GM18907 (cell line): ENCODE data around the gene XYLT2.
"Not testable (repeated sequence)": the region's sequence is repeated elsewhere in the genome, so short reads cannot be mapped to it uniquely, and the experiment has no call there.

ENCODE experiments used
- ATAC-seq: cut with Tn5 transposase; IDR thresholded peaks from one replicate; pipeline ENCODE4 v1.9.1; 2021; ENCODE audit warnings: mild to moderate bottlenecking, moderate library complexity; ENCODE audit not compliant: unreplicated experiment

XYLT2 gene

GRCh38 chr17:50345432-50346312 lies at the start of gene XYLT2:
TSS of gene XYLT2 (plus strand) at chr17:50346126. CDS start at chr17:50346141, 15 bp downstream.
- ATAC-seq, result peak; percentile 73

DNA sequence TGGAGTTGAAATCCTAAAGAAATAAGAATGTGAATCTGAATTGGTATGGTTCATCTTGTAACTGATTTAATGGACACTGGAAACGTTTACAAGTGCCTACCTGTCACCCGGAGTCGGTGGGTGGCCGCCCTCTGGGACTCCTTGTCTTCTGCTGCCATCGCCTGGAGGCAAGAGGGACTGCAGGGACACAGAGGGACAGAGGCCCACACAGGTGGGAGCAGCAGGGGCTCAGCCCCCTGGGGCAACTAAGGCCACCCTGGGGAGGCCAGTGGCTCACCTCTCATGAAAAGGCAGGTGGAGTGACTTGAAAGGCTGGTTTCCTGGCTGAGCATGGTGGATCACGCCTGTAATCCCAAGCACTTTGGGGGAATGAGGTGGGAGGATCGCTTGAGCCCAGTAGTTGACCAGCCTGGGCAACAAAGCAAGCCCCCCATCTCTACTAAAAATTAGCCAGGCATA lies 48.5 kb upstream of the XYLT2 start:
- ATAC-seq, result peak; percentile 65

DNA sequence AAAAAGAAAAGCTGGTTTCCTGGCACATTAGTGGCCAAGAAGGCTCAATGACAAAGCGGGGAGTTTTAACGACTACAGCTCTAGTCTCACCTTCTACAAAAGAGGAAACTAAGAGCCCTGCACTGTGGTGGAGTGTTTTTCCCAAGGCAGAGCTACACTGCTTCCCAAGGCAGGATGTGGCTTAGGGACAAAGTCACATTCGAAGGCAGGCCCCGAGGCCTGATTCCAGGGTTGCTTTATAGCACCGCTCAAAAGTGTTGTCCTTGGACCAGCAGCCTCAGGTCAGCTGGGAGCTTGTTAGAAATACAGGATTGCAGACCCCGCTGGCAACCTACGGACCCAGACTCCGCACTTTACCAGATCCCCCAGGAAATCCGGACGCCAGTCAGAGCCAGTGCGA lies 47.9 kb upstream of the XYLT2 start:
- ATAC-seq, result no peak

DNA sequence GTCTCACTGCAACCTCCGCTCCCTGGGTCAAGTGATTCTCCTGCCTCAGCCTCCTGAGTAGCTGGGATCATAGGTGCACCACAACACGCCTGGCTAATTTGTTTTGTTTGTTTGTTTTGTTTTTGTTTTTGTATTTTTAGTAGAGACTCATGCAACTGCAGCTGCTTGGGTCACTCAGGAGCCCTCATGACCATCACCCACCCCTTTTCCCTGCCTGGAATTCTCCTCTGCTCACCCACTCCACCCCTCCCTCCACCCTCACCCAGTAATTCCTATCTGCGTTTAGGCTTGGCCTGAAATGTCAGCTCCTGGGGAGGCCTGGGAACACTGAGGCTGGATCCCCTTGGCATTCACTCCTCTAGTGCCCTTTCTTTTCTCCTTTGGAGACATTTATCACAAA lies 46.1 kb upstream of the XYLT2 start:
- no peak for ATAC-seq

DNA sequence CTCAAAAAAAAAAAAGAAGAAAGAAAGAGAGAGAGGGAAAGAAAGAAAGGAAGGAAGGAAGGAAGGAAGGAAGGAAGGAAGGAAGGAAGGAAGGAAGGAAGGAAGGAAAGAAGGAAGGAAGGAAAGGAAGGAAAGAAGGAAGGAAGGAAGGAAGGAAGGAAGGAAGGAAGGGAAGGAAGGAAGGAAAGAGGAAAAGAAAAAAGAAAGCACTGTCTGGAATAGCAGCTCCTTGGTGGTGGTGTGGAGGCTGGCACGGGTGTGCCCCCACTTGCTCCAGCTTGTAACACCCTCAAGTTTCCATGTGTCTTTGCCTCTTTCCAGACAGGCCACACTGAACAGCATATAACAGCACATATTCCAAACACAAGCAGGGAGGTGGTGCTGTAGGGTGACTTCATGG lies 45.1 kb upstream of the XYLT2 start:
- not testable (repeated sequence) for ATAC-seq

GRCh38 chr17:50301891-50302584 lies 43.9 kb upstream of the XYLT2 start:
- no peak for ATAC-seq

DNA sequence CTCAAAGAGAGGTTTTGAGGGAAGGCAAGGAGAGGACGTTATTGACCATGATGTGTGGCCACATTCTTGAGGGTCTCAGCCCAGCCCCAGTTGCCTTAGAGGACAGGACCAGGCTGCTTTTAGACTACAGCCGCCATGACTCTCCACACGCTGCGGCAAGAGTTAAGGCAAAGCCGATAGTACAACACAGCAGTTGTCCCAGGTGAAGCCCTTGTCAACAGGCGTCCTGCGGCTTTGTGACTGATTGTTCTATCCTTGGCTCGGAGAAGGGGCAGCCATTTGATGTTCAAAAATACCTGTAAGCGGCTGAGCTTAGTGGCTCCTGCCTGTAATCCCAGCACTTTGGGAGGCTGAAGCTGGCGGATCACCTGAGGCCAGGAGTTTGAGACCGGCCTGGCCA lies 42.9 kb upstream of the XYLT2 start:
- no peak for ATAC-seq

DNA sequence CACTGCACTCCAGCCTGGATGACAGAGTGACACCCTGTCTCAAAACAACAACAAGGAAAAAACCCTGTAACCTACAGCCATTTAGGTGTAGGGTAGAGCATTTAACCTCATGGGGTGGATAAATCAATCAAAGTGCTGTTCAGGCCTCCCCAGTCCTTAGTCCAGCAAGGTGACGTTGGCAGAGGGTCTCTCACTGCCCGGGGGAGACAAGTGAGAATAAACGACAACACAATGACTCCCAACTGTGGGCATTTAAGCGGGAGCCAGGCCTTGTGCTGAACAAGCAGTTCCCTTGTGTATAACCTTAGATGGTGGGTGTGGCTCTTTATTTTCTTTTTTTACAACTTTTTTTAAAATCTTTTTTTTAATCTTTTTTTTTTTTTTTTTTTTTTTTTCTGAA lies 42.3 kb upstream of the XYLT2 start:
- no peak for ATAC-seq

DNA sequence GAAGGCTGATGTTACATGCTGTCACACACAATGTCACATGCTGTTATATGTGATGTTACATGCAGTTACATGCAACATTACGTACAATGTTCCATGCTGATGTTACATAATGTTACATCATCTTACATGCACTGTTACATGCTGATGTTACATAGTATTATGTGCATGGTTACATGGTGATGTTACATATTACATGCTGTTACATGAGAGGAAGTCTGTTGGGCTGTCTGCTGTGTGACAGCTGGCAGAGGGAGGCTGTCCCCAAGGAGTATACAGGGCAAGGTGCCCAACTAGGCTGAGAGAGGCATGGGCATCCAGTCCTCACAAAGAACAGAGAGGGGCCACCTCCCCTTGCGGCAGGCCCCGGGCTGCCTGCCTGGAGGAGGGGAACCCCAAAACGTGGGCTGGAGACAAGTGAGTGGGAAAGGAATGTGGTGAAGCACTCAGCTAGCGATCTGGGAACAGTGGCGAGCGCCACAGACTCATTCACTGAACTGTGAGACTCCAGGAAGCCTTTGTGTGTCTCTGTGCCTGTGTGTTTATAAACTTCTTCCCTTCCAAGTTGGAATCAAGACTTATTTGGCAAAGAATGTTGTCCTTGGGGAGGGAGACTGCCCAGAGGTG lies 41.0 kb upstream of the XYLT2 start:
- no peak for ATAC-seq

DNA sequence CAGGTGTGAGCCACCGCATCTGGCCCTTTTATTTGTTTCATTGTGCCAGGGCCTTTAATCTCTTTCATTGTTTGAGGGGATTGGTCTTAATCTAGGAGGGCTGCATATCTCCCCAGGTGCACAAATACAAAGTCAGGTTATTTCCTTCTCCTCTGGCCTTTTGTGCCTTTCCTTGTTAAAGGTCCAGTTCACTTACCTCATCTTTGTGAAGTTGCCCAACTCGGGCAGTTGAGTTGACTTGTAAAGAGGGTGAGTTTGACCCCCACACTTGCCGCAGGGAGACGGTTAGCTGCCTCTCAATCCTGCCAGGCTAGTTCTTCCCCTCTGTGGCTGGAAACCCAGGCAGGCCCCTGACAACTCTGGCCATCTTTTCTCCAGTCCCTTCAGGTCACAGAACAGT lies 38.3 kb upstream of the XYLT2 start:
- ATAC-seq, result no peak

DNA sequence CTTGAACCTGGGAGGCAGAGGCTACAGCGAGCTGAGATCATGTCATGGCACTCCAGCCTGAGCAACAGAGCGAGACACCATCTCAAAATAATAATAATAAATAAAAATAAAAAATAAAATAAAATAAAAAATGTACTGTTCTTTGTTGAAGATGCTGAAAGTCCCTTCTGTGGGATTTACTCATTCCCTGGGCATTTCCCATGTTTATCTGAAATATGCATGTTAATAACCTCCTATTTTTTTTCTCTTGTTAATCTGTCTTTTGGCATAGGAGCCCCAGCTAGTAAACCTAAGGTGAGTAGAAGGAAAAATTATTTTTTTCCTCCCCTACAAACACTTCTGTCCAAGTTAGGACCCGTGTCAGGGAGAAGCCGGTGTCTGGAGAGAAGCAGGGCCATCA lies 37.3 kb upstream of the XYLT2 start:
- no peak for ATAC-seq

DNA sequence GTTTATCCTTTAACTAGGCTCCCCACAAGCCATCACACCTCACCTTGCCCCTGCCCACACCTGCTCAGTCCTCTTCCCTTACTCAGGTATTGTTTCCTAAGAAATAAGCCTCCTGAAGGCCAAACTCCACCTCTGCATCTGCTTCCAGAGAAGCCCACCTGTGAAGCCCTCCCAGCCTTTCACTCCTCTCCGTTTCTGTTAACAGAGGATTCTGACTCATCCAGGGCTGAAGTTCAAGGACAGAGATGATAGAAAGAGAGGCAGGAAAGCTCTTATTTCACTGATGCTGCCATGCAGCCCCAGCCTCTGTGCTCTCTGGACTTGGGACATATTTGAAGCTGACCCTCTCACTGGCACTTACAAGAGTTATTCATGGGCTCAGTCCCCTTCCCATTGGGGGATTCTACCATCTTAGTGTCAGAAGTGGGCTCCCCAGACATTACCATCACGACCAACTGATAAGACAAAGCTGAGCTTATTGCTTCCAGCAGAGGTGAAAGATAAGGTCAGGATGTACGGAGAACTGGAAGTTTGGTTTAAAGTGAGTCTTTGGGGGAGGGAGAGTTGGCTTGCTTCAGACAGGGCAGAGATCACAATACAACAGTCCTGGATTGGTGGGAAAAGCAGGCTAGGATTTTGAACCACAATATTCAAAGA lies 35.3 kb upstream of the XYLT2 start:
- ATAC-seq, result no peak

DNA sequence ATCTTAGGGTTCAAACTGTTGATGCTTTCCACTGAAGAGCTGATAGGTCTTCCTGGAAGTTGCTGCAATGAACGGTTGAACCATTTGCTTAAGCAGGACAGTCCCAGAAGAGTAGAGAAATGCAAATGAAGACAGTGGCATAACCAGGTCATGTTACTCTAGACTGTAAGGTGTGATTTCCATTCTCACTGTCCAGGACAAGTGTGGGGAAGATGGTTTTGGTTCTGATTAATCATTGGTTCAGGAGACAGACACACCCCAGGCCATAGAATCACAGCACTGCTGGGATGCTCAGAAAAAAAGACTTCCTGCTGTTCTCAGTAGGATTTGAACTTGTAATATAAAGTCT lies 34.8 kb upstream of the XYLT2 start:
- ATAC-seq, result no peak

DNA sequence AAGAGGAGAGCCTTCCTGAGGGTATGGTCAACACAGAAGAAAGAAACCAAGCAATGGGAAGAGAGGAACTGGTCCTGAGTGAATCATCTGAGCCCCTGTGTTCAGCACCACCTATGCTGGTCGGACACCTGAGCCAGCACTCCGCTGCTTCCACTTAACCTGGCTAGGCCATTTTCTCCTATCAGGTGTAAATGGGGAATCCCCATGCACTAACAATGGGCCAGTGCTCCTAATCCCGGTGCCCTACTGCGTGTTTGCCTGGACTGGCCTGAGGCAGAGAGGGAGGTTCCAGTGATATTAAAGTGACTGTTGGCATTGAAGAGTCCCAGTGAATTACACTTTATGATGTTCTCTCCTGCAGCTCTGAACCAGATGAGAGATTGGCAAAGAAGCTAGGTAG lies 34.4 kb upstream of the XYLT2 start:
- ATAC-seq, result no peak

GRCh38 chr17:50312308-50312707 lies 33.6 kb upstream of the XYLT2 start:
- no peak for ATAC-seq

- ATAC-seq, result no peak
Measured at GRCh38 chr17:50314456-50315011, 31.4 kb upstream of the XYLT2 start.

DNA sequence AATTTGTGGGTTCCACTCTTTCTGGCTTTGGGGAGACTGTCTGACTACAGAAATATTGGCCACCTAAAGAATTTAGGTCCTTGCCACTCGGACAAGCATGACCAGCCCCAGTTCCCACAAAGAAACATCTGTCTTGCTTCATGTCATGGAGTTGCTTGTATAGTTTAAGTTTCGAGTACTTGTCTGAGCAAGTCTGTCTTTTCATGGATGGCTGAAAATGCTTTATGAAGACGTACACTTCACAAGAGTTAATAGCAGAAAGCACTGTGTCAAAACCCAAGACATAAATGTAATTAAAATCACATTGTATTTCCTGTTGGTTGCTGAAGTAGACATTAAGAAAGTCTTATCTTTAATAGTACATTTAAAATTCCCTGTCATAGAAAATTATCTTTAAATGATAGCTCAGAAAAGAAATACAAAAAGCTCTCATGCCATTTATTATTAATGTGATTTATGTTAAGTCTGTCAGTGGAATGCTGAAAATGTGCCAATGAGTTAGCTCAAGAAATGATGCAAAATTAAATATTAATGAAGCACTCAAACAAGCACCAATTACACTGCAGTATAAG lies 29.8 kb upstream of the XYLT2 start:
- no peak for ATAC-seq

DNA sequence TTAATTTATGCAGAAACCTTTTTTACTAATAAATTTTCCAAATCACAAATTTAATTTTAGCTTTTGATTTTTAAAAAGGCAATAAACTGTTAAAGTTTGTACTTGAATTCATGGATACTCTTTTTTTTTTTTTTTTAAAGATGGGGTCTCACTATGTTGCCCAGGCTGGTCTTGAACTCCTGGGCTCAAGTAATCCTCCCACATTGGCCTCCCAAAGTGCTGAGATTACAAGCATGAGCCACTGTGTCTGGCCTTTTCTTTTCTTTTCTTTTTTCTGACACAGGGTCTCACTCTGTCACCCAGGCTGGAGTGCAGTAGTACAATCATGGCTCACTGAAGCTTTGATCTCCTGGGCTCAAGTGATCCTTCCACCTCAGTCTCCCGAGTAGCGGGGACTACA lies 29.3 kb upstream of the XYLT2 start:
- ATAC-seq, result not testable (repeated sequence)

DNA sequence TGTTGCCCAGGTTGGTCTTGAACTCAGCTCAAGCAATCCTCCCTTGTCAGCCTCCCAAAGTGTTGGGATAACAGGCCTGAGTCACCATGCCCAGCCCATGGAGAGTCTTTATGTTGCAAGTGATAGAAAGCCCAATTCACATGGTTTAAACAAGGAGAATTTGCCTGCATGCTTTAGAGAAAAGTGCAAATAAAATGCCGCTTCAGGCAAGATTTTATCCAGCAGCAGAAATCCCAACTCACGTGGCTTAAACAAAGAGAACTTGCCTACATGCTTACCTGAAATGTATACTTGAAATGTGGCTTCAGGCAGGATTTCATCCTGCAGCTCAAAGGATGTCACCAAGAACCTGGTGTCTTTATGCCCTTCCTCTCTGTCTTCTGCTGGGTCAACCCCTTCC lies 28.8 kb upstream of the XYLT2 start:
- no peak for ATAC-seq

DNA sequence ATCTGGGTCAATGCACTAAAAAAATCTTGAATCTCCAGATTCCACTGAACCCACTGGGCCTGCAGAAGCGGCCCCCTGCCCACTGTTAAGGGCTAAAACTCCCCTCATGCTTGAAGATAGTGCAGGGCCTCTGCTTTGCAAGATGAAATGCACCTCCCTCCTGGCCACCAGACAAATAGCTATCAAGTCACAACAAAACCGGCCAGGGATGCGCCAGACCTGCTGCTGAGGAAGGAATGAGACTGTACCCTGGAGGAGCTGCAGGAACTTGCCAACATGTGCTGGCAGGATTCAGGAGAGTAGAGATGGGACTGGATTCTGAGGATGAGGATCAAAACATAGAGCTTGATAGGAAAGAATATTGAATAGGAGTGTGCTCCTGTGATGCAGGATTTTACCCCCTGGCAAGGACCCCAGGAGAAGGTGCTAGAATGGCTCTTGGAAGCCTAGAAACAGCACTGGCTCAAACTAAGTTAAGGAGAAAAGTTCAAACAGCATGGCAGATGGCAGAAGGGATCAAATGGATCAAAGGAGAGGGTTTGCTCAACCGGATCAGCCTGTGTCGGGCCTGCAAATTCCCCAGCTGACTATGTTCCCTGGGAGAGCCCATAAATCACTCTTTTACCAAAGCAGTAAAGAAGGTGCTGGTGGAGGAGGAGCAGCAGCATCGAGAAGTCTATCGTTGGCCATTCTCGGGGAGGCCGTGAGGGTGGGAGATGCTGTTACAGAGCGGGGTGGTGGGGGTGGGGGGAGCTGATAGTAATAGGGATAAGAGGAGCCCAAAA lies 27.2 kb upstream of the XYLT2 start:
- ATAC-seq, result no peak
